SK-N-SH treated with all-trans-retinoic acid at 6 μM for 48 hours (cell line): ENCODE measurements around the gene ATP8A1.

Experiments used
- ARNTL ChIP-seq: fragments of 450-650 bp; formaldehyde crosslinking; IDR thresholded peaks from 2 replicates; pipeline ENCODE4 v1.5.0; 2020; ENCODE audit warnings: low read depth, mild to moderate bottlenecking, moderate library complexity, borderline replicate concordance
- PATZ1 ChIP-seq: fragments of 250-450 bp; sonication (Bioruptor Pico); IDR thresholded peaks from 2 replicates; pipeline ENCODE4 v1.8.0; 2020; ENCODE audit warnings: mild to moderate bottlenecking, moderate library complexity, borderline replicate concordance
- RARB ChIP-seq: fragments of 250-450 bp; sonication (Bioruptor Pico); IDR thresholded peaks from 2 replicates; pipeline ENCODE4 v1.8.0; 2021; ENCODE audit warnings: mild to moderate bottlenecking, moderate library complexity
- ZC3H10 ChIP-seq: fragments of 250-450 bp; sonication (Bioruptor Pico); IDR thresholded peaks from 2 replicates; pipeline ENCODE4 v1.5.1; 2021; ENCODE audit warnings: mild to moderate bottlenecking, moderate library complexity
- ZFP3 ChIP-seq: fragments of 250-450 bp; sonication (Bioruptor Pico); IDR thresholded peaks from 2 replicates; pipeline ENCODE4 v1.5.0; 2020; ENCODE audit warnings: mild to moderate bottlenecking, moderate library complexity
- ZFP30 ChIP-seq: fragments of 450-650 bp; formaldehyde crosslinking; IDR thresholded peaks from 2 replicates; pipeline ENCODE4 v1.5.0; 2022; ENCODE audit warnings: mild to moderate bottlenecking, moderate library complexity
- ZNF8 ChIP-seq: fragments of 450-650 bp; formaldehyde crosslinking; IDR thresholded peaks from 2 replicates; pipeline ENCODE4 v1.5.0; 2020; ENCODE audit warnings: mild to moderate bottlenecking, moderate library complexity
- TF ChIP-seq, protein P1 (sequence below): fragments of 250-450 bp; sonication (Bioruptor Pico); IDR thresholded peaks from 2 replicates; pipeline ENCODE4 v1.5.0; 2020; ENCODE audit warnings: mild to moderate bottlenecking, moderate library complexity

- TF ChIP-seq ZNF8 (CRISPR knock-in tag) (no peak), ZFP3 (no peak), RARB (CRISPR knock-in tag) (no peak), PATZ1 (CRISPR knock-in tag) (no peak), ARNTL (CRISPR knock-in tag) (no peak), ZC3H10 (CRISPR knock-in tag) (no peak), ZFP30 (CRISPR knock-in tag) (no peak)
- TF ChIP-seq, protein P1, sequence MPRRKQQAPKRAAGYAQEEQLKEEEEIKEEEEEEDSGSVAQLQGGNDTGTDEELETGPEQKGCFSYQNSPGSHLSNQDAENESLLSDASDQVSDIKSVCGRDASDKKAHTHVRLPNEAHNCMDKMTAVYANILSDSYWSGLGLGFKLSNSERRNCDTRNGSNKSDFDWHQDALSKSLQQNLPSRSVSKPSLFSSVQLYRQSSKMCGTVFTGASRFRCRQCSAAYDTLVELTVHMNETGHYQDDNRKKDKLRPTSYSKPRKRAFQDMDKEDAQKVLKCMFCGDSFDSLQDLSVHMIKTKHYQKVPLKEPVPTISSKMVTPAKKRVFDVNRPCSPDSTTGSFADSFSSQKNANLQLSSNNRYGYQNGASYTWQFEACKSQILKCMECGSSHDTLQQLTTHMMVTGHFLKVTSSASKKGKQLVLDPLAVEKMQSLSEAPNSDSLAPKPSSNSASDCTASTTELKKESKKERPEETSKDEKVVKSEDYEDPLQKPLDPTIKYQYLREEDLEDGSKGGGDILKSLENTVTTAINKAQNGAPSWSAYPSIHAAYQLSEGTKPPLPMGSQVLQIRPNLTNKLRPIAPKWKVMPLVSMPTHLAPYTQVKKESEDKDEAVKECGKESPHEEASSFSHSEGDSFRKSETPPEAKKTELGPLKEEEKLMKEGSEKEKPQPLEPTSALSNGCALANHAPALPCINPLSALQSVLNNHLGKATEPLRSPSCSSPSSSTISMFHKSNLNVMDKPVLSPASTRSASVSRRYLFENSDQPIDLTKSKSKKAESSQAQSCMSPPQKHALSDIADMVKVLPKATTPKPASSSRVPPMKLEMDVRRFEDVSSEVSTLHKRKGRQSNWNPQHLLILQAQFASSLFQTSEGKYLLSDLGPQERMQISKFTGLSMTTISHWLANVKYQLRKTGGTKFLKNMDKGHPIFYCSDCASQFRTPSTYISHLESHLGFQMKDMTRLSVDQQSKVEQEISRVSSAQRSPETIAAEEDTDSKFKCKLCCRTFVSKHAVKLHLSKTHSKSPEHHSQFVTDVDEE = no peak
Measured at GRCh38 chr4:42702895-42703294, 46.0 kb upstream of the ATP8A1 start.
